IPS-18a (cell line): ENCODE results near the gene PARP11.

Source experiments
- H3K27ac ChIP-seq: one replicate; pipeline ENCODE4 v1.5.1; 2013; ENCODE audit warnings: low read length
- H3K27me3 ChIP-seq: one replicate; pipeline ENCODE4 v1.6.1; 2013; ENCODE audit warnings: mild to moderate bottlenecking, low read length; ENCODE audit not compliant: control insufficient read depth, insufficient read depth
- H3K36me3 ChIP-seq: one replicate; pipeline ENCODE4 v1.6.1; 2013; ENCODE audit warnings: low read depth, low read length; ENCODE audit not compliant: control insufficient read depth
- H3K4me1 ChIP-seq: one replicate; pipeline ENCODE4 v1.6.1; 2013; ENCODE audit warnings: low read depth, low read length; ENCODE audit not compliant: control insufficient read depth
- H3K4me3 ChIP-seq: one replicate; pipeline ENCODE4 v1.5.1; 2013; ENCODE audit warnings: low read length
- H3K9ac ChIP-seq: one replicate; pipeline ENCODE4 v1.6.1; 2013; ENCODE audit warnings: mild to moderate bottlenecking, low read length, moderate library complexity
- H3K9me3 ChIP-seq: one replicate; pipeline ENCODE4 v1.6.1; 2013; ENCODE audit warnings: low read depth, low read length; ENCODE audit not compliant: control insufficient read depth

The PARP11 gene

DNA sequence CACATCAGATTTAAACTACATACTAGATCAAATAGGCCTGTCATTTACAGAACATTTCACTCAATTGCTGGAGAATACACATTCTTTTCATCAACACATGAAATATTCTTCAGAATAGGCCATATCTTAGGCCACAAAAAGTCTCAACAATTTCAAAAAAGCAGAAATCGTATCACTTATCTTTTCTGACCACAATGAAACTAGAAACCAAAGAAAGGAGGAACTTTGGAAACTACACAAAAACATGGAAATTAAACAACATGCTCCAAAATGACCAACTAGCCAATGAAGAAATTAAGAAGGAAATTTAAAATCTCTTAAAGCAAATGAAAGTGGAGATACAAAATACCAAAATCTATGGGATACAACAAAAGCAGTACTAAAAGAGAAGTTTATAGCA is 35.1 kb downstream of the PARP11 start:
- H3K4me1 ChIP-seq, result peaks cover 11% of the 10 kb centered on the region
- no peaks in the 10 kb centered on the region for H3K36me3 ChIP-seq
- no peaks in the 10 kb centered on the region for H3K27me3 ChIP-seq
- H3K9ac ChIP-seq, result no peak overlapping the region
- H3K27ac ChIP-seq, result no peak overlapping the region
- H3K9me3 ChIP-seq, result no peaks in the 10 kb centered on the region
- H3K4me3 ChIP-seq, result no peak overlapping the region

- no peaks in the 10 kb centered on the region for H3K27me3 ChIP-seq
- no peaks in the 10 kb centered on the region for H3K36me3 ChIP-seq
- no peak overlapping the region for H3K4me3 ChIP-seq
- H3K27ac ChIP-seq, result no peak overlapping the region
- H3K9ac ChIP-seq, result no peak overlapping the region
- H3K4me1 ChIP-seq, result peaks cover 11% of the 10 kb centered on the region
- no peaks in the 10 kb centered on the region for H3K9me3 ChIP-seq
These were observed 36.1 kb downstream of the PARP11 start for GRCh38 chr12:3837049-3837448.

DNA sequence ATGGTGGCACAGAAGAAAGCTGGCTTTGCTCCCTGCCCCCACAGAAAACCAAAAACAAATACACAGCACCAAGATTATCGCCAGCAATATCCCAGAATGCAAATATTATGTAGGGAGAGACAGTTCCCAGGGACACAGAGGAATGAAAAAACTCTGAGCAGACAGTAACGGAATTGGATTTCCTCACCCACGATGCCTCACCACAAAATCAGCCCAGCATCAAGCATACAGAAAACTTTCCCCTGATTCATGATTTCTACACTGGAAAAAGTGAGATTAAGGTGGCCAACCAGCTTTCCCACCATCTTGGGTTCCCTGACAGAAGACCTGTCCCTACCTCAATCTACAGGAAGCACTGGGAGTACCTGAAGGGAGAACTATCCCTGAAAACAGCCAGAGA is 36.6 kb downstream of the PARP11 start:
- peaks cover 11% of the 10 kb centered on the region for H3K4me1 ChIP-seq
- H3K27me3 ChIP-seq, result no peaks in the 10 kb centered on the region
- H3K9me3 ChIP-seq, result no peaks in the 10 kb centered on the region
- H3K9ac ChIP-seq, result no peak overlapping the region
- no peak overlapping the region for H3K4me3 ChIP-seq
- no peaks in the 10 kb centered on the region for H3K36me3 ChIP-seq
- H3K27ac ChIP-seq, result no peak overlapping the region

DNA sequence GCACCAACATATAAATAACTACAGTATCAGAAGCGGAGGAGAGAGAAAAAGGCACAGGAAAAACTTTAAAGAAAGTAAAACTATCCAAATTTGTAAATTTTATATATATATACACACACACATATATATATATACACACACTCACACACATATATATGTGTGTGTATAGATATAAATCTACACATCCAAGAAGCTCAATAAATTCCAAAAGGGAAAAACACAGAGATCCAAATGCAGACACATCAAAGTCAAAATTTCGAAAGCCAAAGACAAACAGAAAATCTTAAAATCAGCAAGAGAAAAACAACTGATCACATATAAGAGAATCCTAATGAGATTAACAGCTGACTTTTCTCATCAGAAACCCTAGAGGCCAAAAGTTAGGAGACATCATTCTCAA is 37.3 kb downstream of the PARP11 start:
- Histone ChIP-seq H3K4me1 (peaks cover 11% of the 10 kb centered on the region), H3K36me3 (no peaks in the 10 kb centered on the region), H3K9ac (no peak overlapping the region), H3K9me3 (no peaks in the 10 kb centered on the region), H3K27me3 (no peaks in the 10 kb centered on the region), H3K27ac (no peak overlapping the region), H3K4me3 (no peak overlapping the region)

- H3K36me3 ChIP-seq, result no peaks in the 10 kb centered on the region
- no peaks in the 10 kb centered on the region for H3K9me3 ChIP-seq
- peaks cover 11% of the 10 kb centered on the region for H3K4me1 ChIP-seq
- no peak overlapping the region for H3K4me3 ChIP-seq
- no peak overlapping the region for H3K9ac ChIP-seq
- no peak overlapping the region for H3K27ac ChIP-seq
- no peaks in the 10 kb centered on the region for H3K27me3 ChIP-seq
These were observed 38.4 kb downstream of the PARP11 start for GRCh38 chr12:3834774-3835173.

- Histone ChIP-seq H3K4me1 (peaks cover 11% of the 10 kb centered on the region), H3K9ac (no peak overlapping the region), H3K36me3 (no peaks in the 10 kb centered on the region), H3K4me3 (no peak overlapping the region), H3K27me3 (no peaks in the 10 kb centered on the region), H3K9me3 (no peaks in the 10 kb centered on the region), H3K27ac (no peak overlapping the region)
These were observed 39.4 kb downstream of the PARP11 start for GRCh38 chr12:3833670-3834310.

GRCh38 chr12:3832738-3833137 is 40.5 kb downstream of the PARP11 start:
- no peak overlapping the region for H3K9ac ChIP-seq

GRCh38 chr12:3828888-3829287 is 44.3 kb downstream of the PARP11 start:
- no peaks in the 10 kb centered on the region for H3K27me3 ChIP-seq
- H3K27ac ChIP-seq, result no peak overlapping the region
- no peaks in the 10 kb centered on the region for H3K9me3 ChIP-seq
- no peak overlapping the region for H3K4me3 ChIP-seq
- no peak overlapping the region for H3K9ac ChIP-seq
- peaks cover 11% of the 10 kb centered on the region for H3K36me3 ChIP-seq
- H3K4me1 ChIP-seq, result no peaks in the 10 kb centered on the region

More at GRCh38 chr12:3832738-3833137, 40.5 kb downstream of the PARP11 start:
- no peak overlapping the region for H3K27ac ChIP-seq
- H3K9me3 ChIP-seq, result no peaks in the 10 kb centered on the region
- H3K36me3 ChIP-seq, result no peaks in the 10 kb centered on the region
- H3K4me3 ChIP-seq, result no peak overlapping the region
- H3K4me1 ChIP-seq, result peaks cover 11% of the 10 kb centered on the region
- no peaks in the 10 kb centered on the region for H3K27me3 ChIP-seq

DNA sequence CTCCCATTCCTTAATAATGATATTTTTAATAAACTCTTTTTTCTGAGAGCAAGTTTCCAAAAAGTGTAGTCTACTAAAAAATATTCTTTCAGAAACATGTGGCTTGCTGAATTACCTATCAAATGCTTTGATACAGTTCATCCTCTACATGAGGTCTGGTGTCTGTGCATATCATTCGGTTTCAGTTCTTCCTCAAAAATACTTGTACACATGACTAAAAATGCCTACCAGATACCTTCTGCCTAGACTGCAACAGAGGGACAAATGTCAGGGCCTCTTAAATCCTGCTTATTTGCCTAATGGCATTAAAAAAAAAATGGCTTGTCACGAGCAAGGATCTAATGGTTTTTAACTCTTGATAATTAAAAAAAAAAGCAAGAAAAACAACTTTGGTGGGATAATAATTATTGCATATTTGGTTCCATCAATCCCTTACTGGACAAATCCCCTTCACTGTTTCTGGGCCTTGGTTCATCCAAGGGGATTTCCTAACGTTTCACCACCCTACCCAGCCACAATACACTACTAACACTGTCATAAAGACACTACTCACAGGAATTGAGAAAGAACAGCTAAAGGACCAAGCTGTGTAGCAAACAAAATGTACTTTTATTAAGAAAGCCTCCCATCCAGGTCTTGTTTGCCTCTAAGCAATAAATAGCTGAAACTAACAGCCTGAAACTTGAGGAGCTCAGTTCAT is 45.7 kb downstream of the PARP11 start:
- Histone ChIP-seq H3K27me3 (no peaks in the 10 kb centered on the region), H3K4me3 (no peak overlapping the region), H3K36me3 (peaks cover 11% of the 10 kb centered on the region), H3K4me1 (no peaks in the 10 kb centered on the region), H3K27ac (no peak overlapping the region), H3K9me3 (no peaks in the 10 kb centered on the region), H3K9ac (no peak overlapping the region)

DNA sequence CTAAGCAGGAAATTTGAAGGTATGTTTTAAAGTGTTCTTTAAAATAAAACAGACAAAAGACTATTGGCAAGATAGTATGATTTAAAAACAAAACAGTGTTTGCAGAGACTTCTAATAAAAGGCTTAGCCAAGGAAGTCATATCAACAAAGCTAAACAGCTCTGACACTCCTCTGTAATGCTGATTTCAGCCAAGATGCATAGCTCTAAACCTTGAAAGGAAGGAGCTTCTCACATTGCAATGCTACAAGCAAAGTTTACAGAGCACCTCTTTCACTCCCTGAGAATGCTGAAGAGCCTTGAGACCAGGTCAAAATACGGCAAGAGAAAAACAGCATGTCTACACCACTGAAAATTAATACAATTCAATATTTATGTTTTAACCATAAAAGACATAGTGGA is 51.8 kb downstream of the PARP11 start:
- peak overlapping the region; percentile 4 for H3K4me3 ChIP-seq
- no peaks in the 10 kb centered on the region for H3K27me3 ChIP-seq
- H3K9me3 ChIP-seq, result no peaks in the 10 kb centered on the region
- H3K27ac ChIP-seq, result peak overlapping the region; percentile 46
- H3K36me3 ChIP-seq, result peaks cover 11% of the 10 kb centered on the region
- H3K4me1 ChIP-seq, result peaks cover 15% of the 10 kb centered on the region
- H3K9ac ChIP-seq, result peak overlapping the region; percentile 38

- no peak overlapping the region for H3K9ac ChIP-seq
- no peak overlapping the region for H3K27ac ChIP-seq
- peaks cover 3% of the 10 kb centered on the region for H3K36me3 ChIP-seq
- no peaks in the 10 kb centered on the region for H3K27me3 ChIP-seq
- no peaks in the 10 kb centered on the region for H3K9me3 ChIP-seq
- H3K4me1 ChIP-seq, result peaks cover 15% of the 10 kb centered on the region
- no peak overlapping the region for H3K4me3 ChIP-seq
These were observed 53.1 kb downstream of the PARP11 start for GRCh38 chr12:3820122-3820521.

- no peak overlapping the region for H3K9ac ChIP-seq
- H3K27me3 ChIP-seq, result no peaks in the 10 kb centered on the region
- no peaks in the 10 kb centered on the region for H3K36me3 ChIP-seq
- H3K4me3 ChIP-seq, result no peak overlapping the region
- H3K4me1 ChIP-seq, result peaks cover 6% of the 10 kb centered on the region
- no peak overlapping the region for H3K27ac ChIP-seq
- H3K9me3 ChIP-seq, result no peaks in the 10 kb centered on the region
These were observed 56.9 kb downstream of the PARP11 start for GRCh38 chr12:3816266-3816665.
